Ishikawa (cell line): ENCODE measurements around the gene ACSS1.

Experiments used
- CEBPB ChIP-seq: IDR thresholded peaks from 2 replicates; pipeline ENCODE4 v1.6.1; 2012
- CREB1 ChIP-seq: IDR thresholded peaks from 2 replicates; pipeline ENCODE4 v1.6.1; 2012; ENCODE audit warnings: low read depth
- EGR1 ChIP-seq: IDR thresholded peaks from 2 replicates; pipeline ENCODE4 v1.6.1; 2012
- EP300 ChIP-seq: IDR thresholded peaks from 2 replicates; pipeline ENCODE4 v1.6.1; 2012; ENCODE audit warnings: borderline replicate concordance
- FOXM1 ChIP-seq: IDR thresholded peaks from 2 replicates; pipeline ENCODE4 v1.6.1; 2012; ENCODE audit warnings: low read depth, borderline replicate concordance
- NFIC ChIP-seq: IDR thresholded peaks from 2 replicates; pipeline ENCODE4 v1.6.1; 2012
- RAD21 ChIP-seq: IDR thresholded peaks from 2 replicates; pipeline ENCODE4 v1.6.1; 2012; ENCODE audit warnings: low read depth
- TAF1 ChIP-seq: IDR thresholded peaks from 2 replicates; pipeline ENCODE4 v1.6.1; 2012; ENCODE audit warnings: low read depth, mild to moderate bottlenecking
- TCF12 ChIP-seq: IDR thresholded peaks from 2 replicates; pipeline ENCODE4 v1.6.1; 2012; ENCODE audit warnings: low read depth
- TEAD4 ChIP-seq: IDR thresholded peaks from 2 replicates; pipeline ENCODE4 v1.6.1; 2012
- YY1 ChIP-seq: IDR thresholded peaks from 2 replicates; pipeline ENCODE4 v1.6.1; 2012; ENCODE audit warnings: low read depth
- ZBTB7A ChIP-seq: IDR thresholded peaks from 2 replicates; pipeline ENCODE4 v1.6.1; 2012; ENCODE audit warnings: low read depth
- TF ChIP-seq, protein P1 (sequence below): IDR thresholded peaks from 2 replicates; pipeline ENCODE4 v1.6.1; 2012
- TF ChIP-seq, protein P2 (sequence below): IDR thresholded peaks from 2 replicates; pipeline ENCODE4 v1.6.1; 2012; ENCODE audit warnings: low read depth, mild to moderate bottlenecking
- TF ChIP-seq, protein P3 (sequence below): IDR thresholded peaks from 2 replicates; pipeline ENCODE4 v1.6.1; 2012

Gene ACSS1

DNA sequence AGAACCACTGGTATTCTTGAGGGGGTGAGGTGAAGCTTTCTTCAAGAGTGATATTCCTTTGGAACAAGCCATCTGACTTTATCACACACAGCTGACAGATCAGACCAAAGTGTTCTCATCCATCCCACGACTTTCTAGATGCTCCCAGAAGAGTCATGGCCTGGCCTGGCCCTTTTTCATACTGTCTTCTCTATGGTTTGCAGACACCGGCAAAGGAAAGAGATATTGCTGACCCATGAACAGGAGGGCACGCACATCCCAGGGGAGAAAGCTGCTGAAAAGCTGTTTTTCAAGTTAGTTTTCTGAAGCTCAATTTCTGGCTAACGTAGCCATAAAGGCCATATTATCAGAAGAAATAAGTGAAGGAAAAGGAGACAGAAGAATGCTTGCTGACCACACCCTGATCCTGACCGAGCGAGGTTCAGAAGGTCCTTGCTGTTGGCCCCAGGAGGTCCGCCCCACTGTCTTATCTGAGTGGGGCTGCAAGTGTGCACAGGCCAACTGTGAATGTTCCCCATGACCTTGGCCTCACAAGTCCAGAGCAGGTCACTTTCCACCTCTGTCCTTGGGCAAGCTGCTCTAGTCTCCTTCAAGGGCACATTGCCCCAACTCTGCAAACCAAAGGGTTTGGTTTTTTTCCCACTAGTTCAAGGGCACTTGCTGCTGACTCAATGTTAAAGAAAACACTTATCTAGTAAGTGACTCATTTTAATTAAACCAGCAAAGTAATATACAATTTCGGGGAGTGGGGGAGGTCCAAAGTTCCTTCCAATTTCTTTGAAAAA lies 2.0 kb downstream of the ACSS1 start:
- no peak for TF ChIP-seq NFIC
- TF ChIP-seq, protein P1, sequence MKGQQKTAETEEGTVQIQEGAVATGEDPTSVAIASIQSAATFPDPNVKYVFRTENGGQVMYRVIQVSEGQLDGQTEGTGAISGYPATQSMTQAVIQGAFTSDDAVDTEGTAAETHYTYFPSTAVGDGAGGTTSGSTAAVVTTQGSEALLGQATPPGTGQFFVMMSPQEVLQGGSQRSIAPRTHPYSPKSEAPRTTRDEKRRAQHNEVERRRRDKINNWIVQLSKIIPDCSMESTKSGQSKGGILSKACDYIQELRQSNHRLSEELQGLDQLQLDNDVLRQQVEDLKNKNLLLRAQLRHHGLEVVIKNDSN, result no peak
- TF ChIP-seq CEBPB, result no peak
- TF ChIP-seq ZBTB7A, result no peak
- TF ChIP-seq EP300, result no peak
- TF ChIP-seq RAD21, result no peak
- TF ChIP-seq FOXM1, result no peak
- TF ChIP-seq, protein P2, sequence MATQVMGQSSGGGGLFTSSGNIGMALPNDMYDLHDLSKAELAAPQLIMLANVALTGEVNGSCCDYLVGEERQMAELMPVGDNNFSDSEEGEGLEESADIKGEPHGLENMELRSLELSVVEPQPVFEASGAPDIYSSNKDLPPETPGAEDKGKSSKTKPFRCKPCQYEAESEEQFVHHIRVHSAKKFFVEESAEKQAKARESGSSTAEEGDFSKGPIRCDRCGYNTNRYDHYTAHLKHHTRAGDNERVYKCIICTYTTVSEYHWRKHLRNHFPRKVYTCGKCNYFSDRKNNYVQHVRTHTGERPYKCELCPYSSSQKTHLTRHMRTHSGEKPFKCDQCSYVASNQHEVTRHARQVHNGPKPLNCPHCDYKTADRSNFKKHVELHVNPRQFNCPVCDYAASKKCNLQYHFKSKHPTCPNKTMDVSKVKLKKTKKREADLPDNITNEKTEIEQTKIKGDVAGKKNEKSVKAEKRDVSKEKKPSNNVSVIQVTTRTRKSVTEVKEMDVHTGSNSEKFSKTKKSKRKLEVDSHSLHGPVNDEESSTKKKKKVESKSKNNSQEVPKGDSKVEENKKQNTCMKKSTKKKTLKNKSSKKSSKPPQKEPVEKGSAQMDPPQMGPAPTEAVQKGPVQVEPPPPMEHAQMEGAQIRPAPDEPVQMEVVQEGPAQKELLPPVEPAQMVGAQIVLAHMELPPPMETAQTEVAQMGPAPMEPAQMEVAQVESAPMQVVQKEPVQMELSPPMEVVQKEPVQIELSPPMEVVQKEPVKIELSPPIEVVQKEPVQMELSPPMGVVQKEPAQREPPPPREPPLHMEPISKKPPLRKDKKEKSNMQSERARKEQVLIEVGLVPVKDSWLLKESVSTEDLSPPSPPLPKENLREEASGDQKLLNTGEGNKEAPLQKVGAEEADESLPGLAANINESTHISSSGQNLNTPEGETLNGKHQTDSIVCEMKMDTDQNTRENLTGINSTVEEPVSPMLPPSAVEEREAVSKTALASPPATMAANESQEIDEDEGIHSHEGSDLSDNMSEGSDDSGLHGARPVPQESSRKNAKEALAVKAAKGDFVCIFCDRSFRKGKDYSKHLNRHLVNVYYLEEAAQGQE, result no peak
- no peak for TF ChIP-seq YY1

- TF ChIP-seq ZBTB7A, result no peak
- TF ChIP-seq, protein P3, sequence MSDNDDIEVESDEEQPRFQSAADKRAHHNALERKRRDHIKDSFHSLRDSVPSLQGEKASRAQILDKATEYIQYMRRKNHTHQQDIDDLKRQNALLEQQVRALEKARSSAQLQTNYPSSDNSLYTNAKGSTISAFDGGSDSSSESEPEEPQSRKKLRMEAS, result no peak
- TF ChIP-seq, protein P2, result peak; percentile 85
- TF ChIP-seq CEBPB, result peak; percentile 16; the same call in 1 of the 2 replicates
- TF ChIP-seq TAF1, result no peak
- TF ChIP-seq EGR1, result no peak
- no peak for TF ChIP-seq FOXM1
- no peak for TF ChIP-seq TCF12
Observed at GRCh38 chr20:25054995-25055629, 2.8 kb downstream of the ACSS1 start.

- no peak for TF ChIP-seq ZBTB7A
- TF ChIP-seq YY1, result no peak
- TF ChIP-seq CREB1, result no peak
- no peak for TF ChIP-seq TCF12
- no peak for TF ChIP-seq RAD21
- TF ChIP-seq, protein P1, result no peak
- TF ChIP-seq EGR1, result no peak
- TF ChIP-seq, protein P2, result no peak
- no peak for TF ChIP-seq TAF1
- no peak for TF ChIP-seq FOXM1
- TF ChIP-seq CEBPB, result no peak
- TF ChIP-seq EP300, result no peak
- TF ChIP-seq NFIC, result no peak
- no peak for TF ChIP-seq TEAD4
- TF ChIP-seq, protein P3, result no peak
Observed at GRCh38 chr20:25054096-25054820, 3.7 kb downstream of the ACSS1 start.
